ENCODE results near the gene IL17RA. TPM values are rescaled to one million over a fixed set of nuclear protein-coding genes. Genes with fewer than 3 reads are reported as not detected.

IL17RA gene
- total RNA-seq, 4 donors from 2014 or later = 18.4 to 51.3 (median 32.9) TPM

DNA sequence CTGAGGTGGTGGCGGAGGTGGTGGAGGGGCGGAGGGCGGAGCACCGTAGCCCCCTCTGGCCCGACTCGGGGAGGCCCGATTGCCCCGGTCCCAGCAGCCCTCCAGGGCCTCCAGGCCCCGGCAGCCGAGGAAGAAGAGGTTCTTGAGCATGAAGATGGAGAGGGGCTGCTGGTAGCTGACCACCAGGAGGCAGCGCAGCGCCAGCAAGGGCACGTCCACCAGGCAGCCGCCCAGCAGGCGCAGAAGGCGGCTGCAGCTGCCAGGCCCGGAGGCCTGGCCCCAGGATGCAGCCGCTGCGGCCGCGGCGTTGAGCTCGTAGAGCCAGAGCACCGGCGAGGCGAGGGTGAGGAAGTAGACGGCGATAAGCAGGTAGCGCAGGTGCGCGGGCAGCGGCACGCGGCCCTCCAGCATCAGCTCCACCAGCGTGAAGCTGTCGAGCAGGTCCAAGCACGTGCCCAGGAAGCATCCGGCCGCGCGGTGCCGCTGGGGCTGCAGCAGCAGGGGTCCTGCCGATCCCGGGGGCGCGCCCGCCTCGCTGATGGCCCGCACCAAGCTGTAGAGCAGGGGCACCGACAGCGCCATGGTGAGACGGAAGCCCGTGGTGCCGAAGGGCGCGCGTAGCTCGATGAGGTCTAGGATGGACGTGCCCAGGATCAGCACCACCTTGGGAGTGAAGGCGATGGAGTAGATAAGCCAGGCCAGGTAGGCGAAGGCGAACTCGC, 34.8 kb downstream of the IL17RA start:
- TF ChIP-seq, protein P1, sequence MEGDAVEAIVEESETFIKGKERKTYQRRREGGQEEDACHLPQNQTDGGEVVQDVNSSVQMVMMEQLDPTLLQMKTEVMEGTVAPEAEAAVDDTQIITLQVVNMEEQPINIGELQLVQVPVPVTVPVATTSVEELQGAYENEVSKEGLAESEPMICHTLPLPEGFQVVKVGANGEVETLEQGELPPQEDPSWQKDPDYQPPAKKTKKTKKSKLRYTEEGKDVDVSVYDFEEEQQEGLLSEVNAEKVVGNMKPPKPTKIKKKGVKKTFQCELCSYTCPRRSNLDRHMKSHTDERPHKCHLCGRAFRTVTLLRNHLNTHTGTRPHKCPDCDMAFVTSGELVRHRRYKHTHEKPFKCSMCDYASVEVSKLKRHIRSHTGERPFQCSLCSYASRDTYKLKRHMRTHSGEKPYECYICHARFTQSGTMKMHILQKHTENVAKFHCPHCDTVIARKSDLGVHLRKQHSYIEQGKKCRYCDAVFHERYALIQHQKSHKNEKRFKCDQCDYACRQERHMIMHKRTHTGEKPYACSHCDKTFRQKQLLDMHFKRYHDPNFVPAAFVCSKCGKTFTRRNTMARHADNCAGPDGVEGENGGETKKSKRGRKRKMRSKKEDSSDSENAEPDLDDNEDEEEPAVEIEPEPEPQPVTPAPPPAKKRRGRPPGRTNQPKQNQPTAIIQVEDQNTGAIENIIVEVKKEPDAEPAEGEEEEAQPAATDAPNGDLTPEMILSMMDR (IDR thresholded peaks at IDR 0.05) = peak in 4 of 5 experiments; percentile 32 to 50 (median 35)
- TF ChIP-seq EP300 (IDR thresholded peaks at IDR 0.05; ENCODE audit: low read depth) = no peak
- TF ChIP-seq POLR2A (IDR thresholded peaks at IDR 0.05) = no peak
- peak; percentile 44 for DNase-seq
- no peaks in the 10 kb centered on the region for H3K36me3 ChIP-seq
- H3K4me3 ChIP-seq = no peak overlapping the region
- peaks cover 3 to 25% (median 11%) of the 10 kb centered on the region in 4 donors for H3K4me1 ChIP-seq
- intact Hi-C loops (cut with DNase I; ENCODE audit: low total_unique reads) = no loop called here
- 51% methylated on average over 54 of the region's 63 CpGs; no CpG with 5 or more reads in 1 of the 2 donors for WGBS, 2 donors (ENCODE audit: low coverage in 1 of 2)
- peaks cover 57% of the 10 kb centered on the region for H3K27me3 ChIP-seq
- no peak overlapping the region for H3K27ac ChIP-seq
- H3K9me3 ChIP-seq = no peaks in the 10 kb centered on the region
- in situ Hi-C loops (cut with MboI; ENCODE audit: low pct_ligation_motif_present in 1 of 4, low pct_unique_long_range_greater_than_20kb in 1 of 4, low sequenced_read_pairs in 3 of 4) = no loop called here

DNA sequence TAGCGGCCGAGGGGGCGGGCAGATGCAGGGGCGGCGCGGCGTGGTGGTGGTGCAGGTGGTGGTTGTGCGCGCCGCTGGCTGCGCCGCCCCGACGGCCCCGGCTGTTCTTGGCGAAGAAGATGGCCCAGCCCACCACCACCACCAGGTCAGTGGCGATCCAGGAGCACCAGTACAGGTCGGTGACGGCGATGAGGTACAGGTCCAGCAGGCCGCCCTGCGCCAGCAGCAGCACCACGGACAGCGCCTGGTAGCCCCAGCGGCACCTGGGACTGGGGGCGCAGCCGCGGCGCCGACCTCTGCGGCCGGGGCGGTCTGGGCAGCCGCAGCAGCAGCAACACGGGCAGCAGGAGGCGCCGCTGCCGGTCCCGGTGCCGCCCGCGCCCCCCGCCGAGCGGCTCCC, 35.5 kb downstream of the IL17RA start:
- 0% methylated on average over 2 of the region's 45 CpGs; no CpG with 5 or more reads in 1 of the 2 donors for WGBS, 2 donors (ENCODE audit: low coverage in 1 of 2)
- intact Hi-C loops (cut with DNase I; ENCODE audit: low total_unique reads) (no loop called here), in situ Hi-C loops (cut with MboI; ENCODE audit: low pct_ligation_motif_present in 1 of 4, low pct_unique_long_range_greater_than_20kb in 1 of 4, low sequenced_read_pairs in 3 of 4) (no loop called here)
- Histone ChIP-seq H3K27me3 (peaks cover 57% of the 10 kb centered on the region), H3K27ac (no peak overlapping the region), H3K36me3 (no peaks in the 10 kb centered on the region), H3K4me1 (peaks cover 3 to 25% (median 11%) of the 10 kb centered on the region in 4 donors), H3K9me3 (no peaks in the 10 kb centered on the region), H3K4me3 (peak overlapping the region in 2 of 4 donors; percentile 50 to 77)
- peak; percentile 34 for DNase-seq
- TF ChIP-seq, protein P1 (IDR thresholded peaks at IDR 0.05) = no peak
- TF ChIP-seq POLR2AphosphoS5 (IDR thresholded peaks at IDR 0.05) (no peak), EP300 (IDR thresholded peaks at IDR 0.05; ENCODE audit: low read depth) (no peak), POLR2A (IDR thresholded peaks at IDR 0.05) (no peak)

DNA sequence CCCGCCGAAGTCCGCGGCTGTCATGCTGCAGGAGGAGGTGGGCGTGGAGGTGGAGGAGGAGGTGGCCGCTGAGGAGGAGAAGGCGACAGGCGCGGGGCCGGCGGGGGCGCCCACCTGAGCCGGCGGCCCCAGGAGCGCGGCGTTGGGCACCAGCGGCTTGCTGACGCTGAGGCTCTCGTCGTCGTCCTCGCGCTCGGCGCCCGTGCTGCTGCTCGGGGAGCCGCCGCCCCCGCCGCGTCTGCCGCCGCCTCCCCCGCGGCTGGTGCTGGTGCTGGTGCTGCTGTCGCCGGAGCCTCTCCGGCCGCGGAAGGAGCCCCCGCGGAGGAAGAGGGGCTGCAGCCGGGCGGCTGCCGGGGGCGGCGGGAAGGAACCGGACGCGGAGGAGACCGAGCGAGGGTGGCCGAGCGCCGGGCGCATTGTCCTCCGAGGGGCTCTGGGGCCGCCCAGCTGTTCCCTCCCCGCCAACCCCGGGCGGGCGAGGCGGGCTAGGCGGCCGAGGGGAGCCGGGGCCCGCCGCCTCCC, 36.0 kb downstream of the IL17RA start:
- TF ChIP-seq POLR2A (IDR thresholded peaks at IDR 0.05) (no peak), EP300 (IDR thresholded peaks at IDR 0.05; ENCODE audit: low read depth) (no peak), POLR2AphosphoS5 (IDR thresholded peaks at IDR 0.05) (no peak)
- TF ChIP-seq, protein P1 (IDR thresholded peaks at IDR 0.05) = no peak
- H3K36me3 ChIP-seq = no peaks in the 10 kb centered on the region
- WGBS, 2 donors (ENCODE audit: low coverage in 1 of 2) = 0% methylated on average over 3 of the region's 70 CpGs; no CpG with 5 or more reads in 1 of the 2 donors
- H3K27ac ChIP-seq = no peak overlapping the region
- in situ Hi-C loops (cut with MboI; ENCODE audit: low pct_ligation_motif_present in 1 of 4, low pct_unique_long_range_greater_than_20kb in 1 of 4, low sequenced_read_pairs in 3 of 4) (no loop called here), intact Hi-C loops (cut with DNase I; ENCODE audit: low total_unique reads) (no loop called here)
- peak overlapping the region; percentile 13 to 77 (median 44) for H3K4me3 ChIP-seq
- no peaks in the 10 kb centered on the region for H3K9me3 ChIP-seq
- peaks cover 3 to 25% (median 11%) of the 10 kb centered on the region in 4 donors for H3K4me1 ChIP-seq
- DNase-seq = no peak
- peaks cover 57% of the 10 kb centered on the region for H3K27me3 ChIP-seq

DNA sequence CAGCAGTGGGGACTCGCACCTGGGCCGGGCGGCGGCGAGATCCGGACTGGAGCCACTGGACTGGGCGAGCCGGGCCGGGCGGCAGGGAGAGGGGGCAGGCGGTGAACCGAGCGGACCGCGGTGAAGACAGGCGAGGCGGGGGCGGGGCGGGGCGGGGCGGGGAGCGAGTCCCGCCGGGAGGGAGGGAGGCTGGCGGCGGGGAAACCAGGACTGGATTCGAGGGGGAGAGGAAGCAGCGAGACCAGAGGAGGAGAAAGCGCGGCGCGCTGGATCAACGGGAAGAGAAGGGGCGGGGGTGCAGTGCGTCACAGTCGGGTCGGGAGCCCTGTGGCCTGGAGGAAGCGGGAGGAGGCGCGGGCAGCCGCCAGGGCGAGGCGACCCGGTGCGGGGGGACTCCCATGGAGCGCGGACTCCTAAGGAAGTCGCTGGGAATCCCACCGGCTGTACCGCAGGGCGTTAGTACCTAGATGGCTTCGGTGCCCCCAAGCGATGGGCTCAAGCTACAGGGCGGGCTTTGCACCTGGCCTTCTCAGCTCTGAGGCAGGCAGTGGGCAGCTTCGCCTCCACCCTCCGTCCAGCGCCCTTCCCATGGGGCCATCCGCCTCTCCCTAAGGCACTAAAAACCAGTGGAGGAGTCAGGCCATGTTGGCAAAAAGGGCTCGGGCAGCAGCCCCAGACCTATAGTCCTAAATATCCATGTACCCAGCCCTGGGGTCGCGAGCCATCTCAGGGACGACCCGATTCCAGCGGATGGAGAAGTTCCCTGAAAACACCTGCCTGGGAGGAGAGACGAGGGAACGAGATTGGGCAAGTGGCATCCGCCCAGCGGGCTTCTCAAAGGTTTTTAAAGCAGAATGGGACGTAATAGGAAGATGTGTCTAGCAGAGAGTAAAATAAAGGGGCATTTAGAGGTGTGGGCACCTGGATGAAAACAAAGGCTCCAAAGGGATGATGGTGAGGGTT, 36.7 kb downstream of the IL17RA start, which contains the start of gene TMEM121B:
TMEM121B (minus strand) TSS at position 128 of the 963 bp plus-strand sequence. CDS start 233 bp downstream, outside the sequence.
- H3K27ac ChIP-seq = no peak within 1 kb of the TSS
- intact Hi-C loops (cut with DNase I; ENCODE audit: low total_unique reads) = no loop called here
- peaks cover 3 to 25% (median 11%) of the 10 kb centered on the region in 4 donors for H3K4me1 ChIP-seq
- peaks cover 57% of the 10 kb centered on the region for H3K27me3 ChIP-seq
- H3K9me3 ChIP-seq = no peaks in the 10 kb centered on the region
- peak; percentile 47 for DNase-seq
- in situ Hi-C loops (cut with MboI; ENCODE audit: low pct_ligation_motif_present in 1 of 4, low pct_unique_long_range_greater_than_20kb in 1 of 4, low sequenced_read_pairs in 3 of 4) = no loop called here
- H3K4me3 ChIP-seq = peak within 1 kb of the TSS; percentile 13 to 77 (median 44)
- H3K36me3 ChIP-seq = no peaks in the 10 kb centered on the region
- WGBS, 2 donors (ENCODE audit: low coverage in 1 of 2) = 6 to 15% methylated on average over 20 to 41 of the region's 69 CpGs
- TF ChIP-seq POLR2A (IDR thresholded peaks at IDR 0.05) (no peak), EP300 (IDR thresholded peaks at IDR 0.05; ENCODE audit: low read depth) (no peak), POLR2AphosphoS5 (IDR thresholded peaks at IDR 0.05) (no peak)
- TF ChIP-seq, protein P1 (IDR thresholded peaks at IDR 0.05) = no peak
